Peyer's patch (tissue), 4 donors: ENCODE measurements around the gene ANOS1. TPM values are rescaled to one million over a fixed set of nuclear protein-coding genes. Genes with fewer than 3 reads are reported as not detected.
"Not testable (repeated sequence)": the region's sequence is repeated elsewhere in the genome, so short reads cannot be mapped to it uniquely, and the experiment has no call there.

Experiments used
- DNase-seq, 3 donors: peaks; one replicate each; pipeline ENCODE4 v3.0.0-alpha.2; 2017 to 2019
- H3K27ac ChIP-seq, 4 donors: fragments of 200-600 bp; sonication (generic); one replicate each; pipeline ENCODE4 v1.5.1; 2016 to 2019
- H3K27me3 ChIP-seq, 2 donors: fragments of 200-600 bp; sonication (generic); one replicate each; pipeline ENCODE4 v1.5.1; 2019
- H3K36me3 ChIP-seq, 3 donors: fragments of 200-600 bp; sonication (generic); one replicate each; pipeline ENCODE4 v1.5.1; 2016 to 2019
- H3K4me1 ChIP-seq, 4 donors: fragments of 200-600 bp; sonication (generic); one replicate each; pipeline ENCODE4 v1.5.1; 2016 to 2019
- H3K4me3 ChIP-seq, 4 donors: fragments of 200-600 bp; sonication (generic); 1 replicate in 3 of 4; 2 replicates in 1 of 4; pipeline ENCODE4 v1.5.1; 2016 to 2019; ENCODE audit warnings: mild to moderate bottlenecking in 1 of 4
- H3K9me3 ChIP-seq, 4 donors: fragments of 200-600 bp; sonication (generic); one replicate each; pipeline ENCODE4 v1.5.1; 2016 to 2019; ENCODE audit warnings: mild to moderate bottlenecking in 1 of 4
- CTCF ChIP-seq, 6 experiments: fragments of 450-650 bp in 4 of 6; fragments of 200-600 bp in 2 of 6; sonication (generic) in 1 of 6; IDR thresholded peaks; one replicate each; pipeline ENCODE4 v1.5.1; 2017 to 2019; ENCODE audit warnings: antibody characterized with exemption in 6 of 6, mild to moderate bottlenecking in 3 of 6, moderate library complexity in 1 of 6
- POLR2A ChIP-seq, 2 donors: fragments of 450-650 bp; IDR thresholded peaks; one replicate each; pipeline ENCODE4 v1.5.1; 2017; ENCODE audit warnings: antibody characterized with exemption in 2 of 2, mild to moderate bottlenecking in 2 of 2, moderate library complexity in 2 of 2
- total RNA-seq, 4 donors: library from RNA; depleted of rRNA; stranded (reverse); fragments of >200 nt; gene quantifications; one replicate each; pipeline ENCODE4 v1.1.0, GENCODE V29; 2016

ANOS1 gene
- 1 to 10 TPM in 1 of 4 donors, under 1 TPM in 1, not detected in 2; 0.19 to 2.5 TPM for total RNA-seq

- Histone ChIP-seq H3K4me3 (peak within 1 kb of the TSS in 3 of 4 donors; percentile 10 to 40 (median 39)), H3K9me3 (no peaks in the 10 kb centered on the region), H3K36me3 (no peaks in the 10 kb centered on the region), H3K27ac (no peak within 1 kb of the TSS), H3K27me3 (no peaks in the 10 kb centered on the region), H3K4me1 (no peaks in the 10 kb centered on the region)
- peak in 1 of 3 donors; percentile 41 for DNase-seq
- TF ChIP-seq POLR2A (IDR thresholded peaks at IDR 0.05) (no peak), CTCF (IDR thresholded peaks at IDR 0.05) (no peak)
These were observed at the start of gene ANOS1 for GRCh38 chrX:8731559-8732395. ANOS1 (minus strand) TSS chrX:8732137; CDS start chrX:8732036, 101 bp downstream.

GRCh38 chrX:8773117-8773516 lies 41.2 kb upstream of the ANOS1 start:
- no peaks in the 10 kb centered on the region for H3K36me3 ChIP-seq
- no peaks in the 10 kb centered on the region for H3K9me3 ChIP-seq
- no peak overlapping the region for H3K27ac ChIP-seq
- H3K4me1 ChIP-seq = no peaks in the 10 kb centered on the region
- DNase-seq = no peak
- no peak overlapping the region for H3K4me3 ChIP-seq
- TF ChIP-seq CTCF (IDR thresholded peaks at IDR 0.05) (no peak), POLR2A (IDR thresholded peaks at IDR 0.05) (no peak)
- no peaks in the 10 kb centered on the region for H3K27me3 ChIP-seq

- Histone ChIP-seq H3K4me3 (no peak overlapping the region), H3K27me3 (no peaks in the 10 kb centered on the region), H3K4me1 (no peaks in the 10 kb centered on the region), H3K36me3 (no peaks in the 10 kb centered on the region), H3K9me3 (no peaks in the 10 kb centered on the region), H3K27ac (no peak overlapping the region)
- no peak for DNase-seq
- TF ChIP-seq CTCF (IDR thresholded peaks at IDR 0.05) (no peak), POLR2A (IDR thresholded peaks at IDR 0.05) (no peak)
These were observed 28.1 kb upstream of the ANOS1 start for GRCh38 chrX:8760021-8760420.

GRCh38 chrX:8758706-8759105 lies 26.8 kb upstream of the ANOS1 start:
- H3K27me3 ChIP-seq, DNase-seq, H3K36me3 ChIP-seq, H3K4me1 ChIP-seq, H3K27ac ChIP-seq, H3K4me3 ChIP-seq, H3K9me3 ChIP-seq: not testable (repeated sequence)

- not testable (repeated sequence) for H3K27ac ChIP-seq
These were observed 25.9 kb upstream of the ANOS1 start for GRCh38 chrX:8757609-8758389.

GRCh38 chrX:8755813-8756212 lies 23.9 kb upstream of the ANOS1 start:
- TF ChIP-seq POLR2A (IDR thresholded peaks at IDR 0.05) = no peak
- Histone ChIP-seq H3K4me3 (no peak overlapping the region), H3K4me1 (no peaks in the 10 kb centered on the region), H3K9me3 (no peaks in the 10 kb centered on the region), H3K27ac (no peak overlapping the region), H3K36me3 (no peaks in the 10 kb centered on the region), H3K27me3 (no peaks in the 10 kb centered on the region)
- no peak for DNase-seq

More at GRCh38 chrX:8757609-8758389, 25.9 kb upstream of the ANOS1 start:
- not testable (repeated sequence) for DNase-seq, H3K27me3 ChIP-seq, H3K9me3 ChIP-seq, H3K36me3 ChIP-seq, H3K4me3 ChIP-seq, H3K4me1 ChIP-seq

GRCh38 chrX:8755116-8755515 lies 23.2 kb upstream of the ANOS1 start:
- no peak for DNase-seq
- Histone ChIP-seq H3K9me3 (no peaks in the 10 kb centered on the region), H3K27me3 (no peaks in the 10 kb centered on the region), H3K36me3 (no peaks in the 10 kb centered on the region), H3K4me1 (no peaks in the 10 kb centered on the region), H3K4me3 (no peak overlapping the region), H3K27ac (no peak overlapping the region)
- no peak for TF ChIP-seq POLR2A (IDR thresholded peaks at IDR 0.05)
- no peak for TF ChIP-seq CTCF (IDR thresholded peaks at IDR 0.05)
